ENCODE data around the gene SLC11A2. TPM values are rescaled to one million over a fixed set of nuclear protein-coding genes. Genes with fewer than 3 reads are reported as not detected.
"Not testable (repeated sequence)": the region's sequence is repeated elsewhere in the genome, so short reads cannot be mapped to it uniquely, and the experiment has no call there.

SLC11A2 gene
- total RNA-seq, 1 experiment from 2014 or later, result 31.8 TPM

DNA sequence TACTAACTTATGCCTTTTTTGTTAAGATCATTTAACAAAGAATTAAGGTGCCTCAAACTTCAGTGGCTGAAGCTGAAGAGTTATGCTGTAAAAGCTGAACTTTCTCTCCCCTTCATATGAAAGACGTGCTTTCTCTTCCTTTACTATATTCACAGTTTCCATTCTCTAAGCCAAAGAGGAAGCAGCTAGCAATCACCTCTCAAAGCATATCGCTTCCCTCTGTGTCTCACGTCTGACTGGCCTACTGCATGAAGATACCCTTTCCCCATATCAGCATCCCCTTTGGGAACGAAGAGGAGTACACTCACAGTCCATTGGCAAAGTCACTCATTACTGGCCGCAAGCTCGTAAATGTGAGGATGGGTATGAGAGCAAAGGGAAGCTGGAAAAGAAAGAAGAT is 34.9 kb downstream of the SLC11A2 start:
- DNase-seq (ENCODE audit: low read depth), result no peak

- DNase-seq (ENCODE audit: low read depth), result no peak
These were observed 35.4 kb downstream of the SLC11A2 start for GRCh38 chr12:50990791-50991190.

GRCh38 chr12:50990147-50990727 is 35.9 kb downstream of the SLC11A2 start:
- no peak for DNase-seq (ENCODE audit: low read depth)

DNA sequence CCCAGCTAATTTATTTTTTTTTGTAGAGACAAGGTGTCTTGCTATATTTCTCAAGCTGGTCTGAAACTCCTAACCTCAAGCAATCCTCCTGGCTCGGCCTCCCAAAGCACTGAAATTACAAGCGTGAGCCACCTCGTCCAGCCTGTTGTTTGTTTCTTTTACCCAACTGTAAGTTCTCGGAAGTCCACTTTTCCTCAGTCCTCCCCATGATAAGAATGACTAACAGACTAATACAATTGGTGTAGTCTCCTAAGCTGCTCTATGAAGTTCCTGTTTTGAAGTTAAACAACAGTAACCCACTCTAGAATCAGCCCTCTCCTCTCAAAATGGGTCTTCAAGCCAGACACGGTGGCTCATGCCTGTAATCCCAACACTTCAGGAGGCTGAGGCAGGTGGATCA is 37.3 kb downstream of the SLC11A2 start:
- DNase-seq (ENCODE audit: low read depth), result no peak

- no peak for DNase-seq (ENCODE audit: low read depth)
These were observed 38.1 kb downstream of the SLC11A2 start for GRCh38 chr12:50988051-50988450.

GRCh38 chr12:50986966-50987737 is 39.0 kb downstream of the SLC11A2 start:
- peak; percentile 52 for DNase-seq (ENCODE audit: low read depth)

GRCh38 chr12:50985322-50985721 is 40.9 kb downstream of the SLC11A2 start:
- DNase-seq (ENCODE audit: low read depth), result peak; percentile 63

DNA sequence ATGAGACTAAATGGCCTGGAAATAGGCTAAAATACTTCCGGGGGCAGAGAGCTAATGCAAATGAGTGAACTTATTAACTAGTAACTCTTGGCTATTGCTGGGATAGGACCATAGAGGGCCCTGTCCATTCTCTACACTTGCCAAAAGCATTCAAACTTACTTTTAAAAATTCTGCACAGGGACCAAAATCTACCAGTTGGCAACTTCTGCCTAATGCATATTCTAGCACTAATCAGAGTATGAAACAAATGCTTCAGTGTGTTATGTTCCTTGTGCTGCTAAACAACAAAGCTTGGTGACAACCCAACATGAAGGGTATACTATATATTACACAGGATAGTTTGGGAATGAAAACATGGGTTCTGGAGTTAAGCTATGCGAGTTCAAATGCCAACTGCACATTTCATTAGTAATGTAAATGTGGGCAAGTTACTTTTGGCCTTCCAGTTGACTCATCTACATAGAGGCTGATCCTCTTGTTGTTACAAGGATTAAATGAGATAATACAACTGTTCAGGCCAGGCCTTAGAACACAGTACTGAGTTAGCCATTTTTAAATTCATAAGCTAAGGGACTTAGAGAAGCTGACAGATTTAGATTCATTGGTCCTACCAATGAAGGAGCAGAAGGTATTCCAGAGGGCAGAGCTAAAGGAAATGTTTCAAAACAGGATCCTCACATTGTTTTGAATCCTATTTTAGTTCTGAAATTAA is 41.4 kb downstream of the SLC11A2 start:
- peak; percentile 23 for DNase-seq (ENCODE audit: low read depth)

DNA sequence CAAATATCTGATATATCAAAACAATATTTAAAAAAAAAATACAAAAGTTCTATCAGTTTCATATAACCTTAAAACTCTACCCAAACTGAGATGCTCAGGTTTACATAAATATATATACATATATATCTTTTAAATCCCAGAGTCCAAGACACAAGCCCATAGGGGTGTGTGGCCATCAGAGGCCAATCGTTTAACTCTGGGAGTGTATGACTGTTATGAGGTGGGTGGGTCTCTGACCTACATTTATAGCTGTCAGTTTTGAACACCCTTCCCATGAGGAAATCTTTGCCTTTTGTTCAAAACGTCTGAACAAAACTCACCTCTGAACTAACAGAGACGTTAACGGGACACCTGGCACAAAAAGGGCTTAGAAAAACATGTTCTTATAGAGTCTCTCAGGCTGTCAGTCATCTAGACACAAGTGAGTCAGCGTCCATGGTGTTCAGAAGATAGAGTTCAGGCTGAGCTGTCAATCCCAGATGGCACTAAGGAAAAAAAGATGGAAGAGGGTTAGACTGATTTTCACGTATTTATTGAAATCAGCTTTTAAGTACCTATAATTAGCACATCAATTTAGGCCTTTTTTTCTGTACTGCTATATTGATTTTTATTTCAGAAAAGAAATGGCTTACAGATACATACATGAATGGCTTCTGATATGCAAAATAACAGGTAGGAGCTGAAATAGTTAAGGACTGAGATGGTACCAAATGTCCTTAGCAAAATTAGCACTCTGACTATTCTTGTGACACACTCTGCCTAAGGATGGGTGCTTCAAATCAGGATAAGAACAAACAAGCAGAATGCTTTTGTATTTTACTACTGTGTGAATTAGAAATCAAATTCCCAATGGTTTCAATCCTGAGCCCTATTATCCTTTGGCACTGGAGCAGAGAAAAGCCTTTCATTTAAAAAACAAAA is 44.6 kb downstream of the SLC11A2 start:
- DNase-seq (ENCODE audit: low read depth), result no peak

DNA sequence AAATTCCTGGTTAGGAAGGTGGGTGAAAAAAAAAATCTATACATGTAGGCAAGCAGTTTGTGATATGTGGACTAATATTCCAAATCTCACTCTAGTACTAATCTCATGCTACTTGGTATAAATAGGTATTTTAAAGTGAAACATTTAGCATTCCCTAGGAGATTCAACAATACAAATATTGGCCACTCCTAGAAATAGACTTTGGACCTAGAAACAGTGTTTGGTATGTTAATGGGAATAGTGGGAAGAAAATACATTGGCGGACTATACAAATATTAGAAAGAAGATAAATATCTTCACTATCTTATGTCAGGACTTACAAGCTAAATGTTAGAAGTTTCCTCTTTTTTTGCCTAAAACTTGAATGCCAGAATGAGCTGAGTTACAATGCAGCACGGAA is 45.6 kb downstream of the SLC11A2 start:
- no peak for DNase-seq (ENCODE audit: low read depth)

GRCh38 chr12:50979369-50980052 is 46.7 kb downstream of the SLC11A2 start:
- DNase-seq (ENCODE audit: low read depth), result no peak

DNA sequence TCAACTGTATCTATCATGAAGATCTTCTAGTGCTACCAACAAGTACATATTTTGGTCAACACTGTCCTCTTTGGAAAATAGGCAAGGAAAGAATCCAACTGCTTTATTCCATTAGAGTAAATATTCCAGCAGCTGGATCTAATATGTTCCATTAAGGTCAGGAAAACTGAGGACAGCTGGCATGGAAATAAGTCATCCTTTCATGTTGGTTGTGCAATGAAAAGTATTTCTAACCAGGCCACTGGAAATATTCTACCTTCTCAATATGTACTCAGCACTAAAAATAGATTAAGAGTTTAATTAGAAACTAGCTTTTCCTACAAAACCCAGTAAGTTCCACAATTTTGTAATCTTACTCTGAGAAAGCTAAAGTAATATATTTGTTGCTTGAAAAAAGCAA is 54.2 kb downstream of the SLC11A2 start:
- DNase-seq (ENCODE audit: low read depth), result no peak

DNA sequence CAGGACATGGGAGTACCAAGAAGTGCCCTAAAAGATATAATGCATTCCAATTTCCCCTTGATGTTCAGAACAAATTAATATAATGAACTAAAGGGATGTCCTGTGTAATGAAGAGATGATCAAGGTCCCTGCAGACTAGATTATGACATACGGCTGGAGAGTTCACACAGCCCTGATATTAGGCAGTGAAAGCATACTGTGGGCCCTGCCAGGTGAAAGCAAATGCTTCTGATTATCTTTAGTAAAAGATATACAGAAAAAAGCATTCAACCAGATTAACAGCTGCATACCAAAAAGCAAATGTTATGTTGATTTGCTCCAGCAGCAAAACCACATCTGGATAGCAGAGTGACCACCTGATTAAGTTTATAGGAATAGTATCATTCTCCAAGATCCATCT is 61.8 kb downstream of the SLC11A2 start:
- DNase-seq (ENCODE audit: low read depth), result no peak

DNA sequence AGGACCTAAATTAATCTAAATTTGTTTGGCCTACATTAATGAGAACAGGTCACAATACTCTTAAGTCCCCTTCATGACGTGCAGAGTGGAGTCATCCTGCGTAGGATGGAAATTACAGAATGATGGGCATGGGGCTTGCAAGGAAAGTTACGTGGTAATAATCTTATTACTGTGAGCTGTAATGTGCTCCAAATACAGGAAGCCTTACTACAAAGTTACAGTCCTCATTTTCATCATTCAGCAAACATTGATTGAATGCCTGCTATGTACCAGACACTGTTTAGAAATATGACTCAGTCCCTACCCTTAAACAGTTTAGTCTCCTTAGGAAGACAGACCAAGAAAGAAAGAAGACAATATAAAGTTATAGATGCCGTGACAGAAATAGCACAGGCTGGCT is 64.5 kb downstream of the SLC11A2 start:
- DNase-seq (ENCODE audit: low read depth), result no peak

DNA sequence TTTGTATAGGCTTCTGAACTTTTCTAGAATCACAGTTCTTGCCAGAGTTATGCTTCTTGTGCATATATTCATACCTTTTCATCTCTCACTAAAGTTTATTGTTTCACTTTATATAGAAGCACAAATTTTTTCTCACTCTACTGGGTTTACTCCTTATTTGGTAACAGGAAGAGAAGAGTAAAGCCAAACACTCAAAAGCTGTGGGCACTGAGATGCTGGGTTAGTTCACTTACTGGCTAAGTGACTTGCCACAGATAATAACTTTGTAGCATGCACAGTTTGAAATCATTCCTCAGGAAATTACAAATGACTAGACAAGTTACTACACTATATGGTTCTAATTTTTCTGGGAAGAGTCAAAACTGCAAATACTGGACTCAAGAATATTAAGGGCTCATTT is 66.1 kb downstream of the SLC11A2 start:
- DNase-seq (ENCODE audit: low read depth), result no peak

GRCh38 chr12:50955697-50956096 is 70.5 kb downstream of the SLC11A2 start:
- DNase-seq (ENCODE audit: low read depth), result no peak

DNA sequence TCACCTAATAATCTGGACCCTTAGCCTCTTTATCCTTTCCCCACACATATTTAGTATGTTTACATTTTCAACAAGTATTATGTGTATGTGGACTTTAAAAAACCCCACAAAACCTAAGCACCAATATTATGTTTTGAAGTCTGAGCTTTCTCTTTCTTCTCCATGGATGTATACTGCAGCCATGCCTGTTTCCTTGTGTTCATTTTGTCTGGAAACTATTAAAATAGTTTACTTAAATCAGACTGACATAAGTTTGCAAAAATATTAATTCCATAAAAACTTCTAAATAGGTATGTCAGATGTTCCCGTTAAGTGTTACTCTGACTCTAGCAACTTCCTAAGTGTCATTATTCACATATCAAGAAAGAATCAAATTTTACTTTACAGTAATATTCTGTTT is 70.9 kb downstream of the SLC11A2 start:
- DNase-seq (ENCODE audit: low read depth), result no peak

DNA sequence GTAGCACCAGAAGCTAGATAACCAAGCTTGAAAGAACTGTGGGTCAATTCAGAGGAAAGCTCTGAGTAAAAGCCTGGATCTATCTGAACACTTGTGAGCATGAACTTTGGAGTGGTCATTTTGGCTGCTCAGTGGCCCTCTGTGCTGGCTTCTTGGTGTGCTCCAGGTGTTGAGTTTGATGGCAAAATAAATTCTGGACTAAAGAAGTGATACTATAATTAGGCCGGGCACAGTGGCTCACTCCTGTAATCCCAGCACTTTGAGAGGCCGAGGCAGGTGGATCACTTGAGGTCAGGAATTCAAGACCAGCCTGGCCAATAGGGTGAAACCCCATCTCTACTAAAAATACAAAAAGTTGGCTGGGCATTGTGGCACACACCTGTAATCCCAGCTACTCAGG is 71.4 kb downstream of the SLC11A2 start:
- DNase-seq (ENCODE audit: low read depth), result not testable (repeated sequence)

GRCh38 chr12:50953047-50953446 is 73.1 kb downstream of the SLC11A2 start:
- no peak for DNase-seq (ENCODE audit: low read depth)

DNA sequence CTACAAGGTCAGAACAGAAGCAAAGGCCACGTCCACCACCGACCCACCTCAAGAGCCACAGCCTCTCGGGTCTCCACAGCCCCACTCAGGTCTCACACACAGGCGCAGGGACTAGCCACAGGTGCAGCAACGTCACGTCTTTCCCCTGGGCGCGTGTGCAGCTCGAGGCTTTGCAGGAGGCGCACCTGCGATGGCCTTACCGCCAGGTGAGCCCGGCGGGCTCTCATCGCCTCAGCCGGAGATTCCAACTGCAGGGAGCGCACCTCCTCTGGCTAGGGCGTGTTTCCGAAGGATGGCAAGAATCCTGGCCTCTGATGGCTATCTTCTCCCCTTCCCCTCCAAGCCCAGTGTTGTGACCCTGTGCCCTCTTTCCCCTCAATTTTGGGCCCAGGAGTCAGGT is 73.7 kb downstream of the SLC11A2 start, which contains the start of gene HIGD1C:
Gene HIGD1C (plus strand): TSS at position 35 of the 400 bp plus-strand sequence. CDS start 1,455 bp downstream, outside the sequence.
- no peak for DNase-seq (ENCODE audit: low read depth)

- DNase-seq (ENCODE audit: low read depth), result no peak
These were observed 75.1 kb downstream of the SLC11A2 start for GRCh38 chr12:50951112-50951511.
